Measurements from ENCODE around the gene KCNH1. TPM values are rescaled to one million over a fixed set of nuclear protein-coding genes. Genes with fewer than 3 reads are reported as not detected.

Gene KCNH1
- polyA plus RNA-seq, 1 donor from 2014 or later: 3.9 TPM

DNA sequence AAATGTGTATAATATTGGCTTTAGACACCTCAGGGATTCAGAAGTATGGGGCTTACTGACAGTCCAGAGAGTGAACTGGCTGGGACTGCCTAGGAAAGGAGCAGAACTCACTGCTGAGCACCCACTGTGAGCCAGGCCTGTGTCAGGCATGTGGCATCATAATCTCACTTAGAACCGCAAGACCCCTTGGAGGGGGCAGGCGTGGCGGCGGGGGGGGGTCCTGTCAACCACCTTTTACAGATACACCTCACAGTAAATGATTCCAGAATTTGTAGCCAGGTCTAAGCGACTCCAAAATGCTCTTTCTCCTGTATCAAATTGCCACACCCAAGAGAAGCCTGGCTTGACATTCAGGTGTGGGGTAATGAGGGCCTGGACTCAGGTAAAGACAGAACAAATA is 235.5 kb downstream of the KCNH1 start:
- Histone ChIP-seq H3K27me3 (ENCODE audit: insufficient read depth, low read depth, low read length) (no peaks in the 10 kb centered on the region), H3K79me2 (replicated peaks; ENCODE audit: insufficient read depth, low read length) (no peaks in the 10 kb centered on the region), H3F3A (ENCODE audit: insufficient read depth, low read length, poor library complexity, severe bottlenecking) (no peaks in the 10 kb centered on the region), H3K9me3 (ENCODE audit: low read length) (no peaks in the 10 kb centered on the region), H3K27ac (ENCODE audit: low read length) (no peak overlapping the region), H4K20me1 (ENCODE audit: insufficient read depth) (no peaks in the 10 kb centered on the region), H3K36me3 (ENCODE audit: insufficient read depth, low read length) (no peaks in the 10 kb centered on the region), H3K4me2 (ENCODE audit: low read length) (no peak overlapping the region), H2AFZ (ENCODE audit: low read depth, low read length) (no peak overlapping the region), H3K9me2 (ENCODE audit: insufficient read depth, low read length) (no peaks in the 10 kb centered on the region), H3K9ac (ENCODE audit: low read length) (no peak overlapping the region), H3K4me3 (ENCODE audit: low read length) (no peak overlapping the region)
- TF ChIP-seq SMC3 (conservative IDR thresholded peaks at IDR 0.05; ENCODE audit: poor library complexity) (no peak), TAF1 (IDR thresholded peaks at IDR 0.05; ENCODE audit: low read depth) (no peak), EP300 (conservative IDR thresholded peaks at IDR 0.05; ENCODE audit: poor library complexity, severe bottlenecking) (no peak)
- TF ChIP-seq, protein P1, sequence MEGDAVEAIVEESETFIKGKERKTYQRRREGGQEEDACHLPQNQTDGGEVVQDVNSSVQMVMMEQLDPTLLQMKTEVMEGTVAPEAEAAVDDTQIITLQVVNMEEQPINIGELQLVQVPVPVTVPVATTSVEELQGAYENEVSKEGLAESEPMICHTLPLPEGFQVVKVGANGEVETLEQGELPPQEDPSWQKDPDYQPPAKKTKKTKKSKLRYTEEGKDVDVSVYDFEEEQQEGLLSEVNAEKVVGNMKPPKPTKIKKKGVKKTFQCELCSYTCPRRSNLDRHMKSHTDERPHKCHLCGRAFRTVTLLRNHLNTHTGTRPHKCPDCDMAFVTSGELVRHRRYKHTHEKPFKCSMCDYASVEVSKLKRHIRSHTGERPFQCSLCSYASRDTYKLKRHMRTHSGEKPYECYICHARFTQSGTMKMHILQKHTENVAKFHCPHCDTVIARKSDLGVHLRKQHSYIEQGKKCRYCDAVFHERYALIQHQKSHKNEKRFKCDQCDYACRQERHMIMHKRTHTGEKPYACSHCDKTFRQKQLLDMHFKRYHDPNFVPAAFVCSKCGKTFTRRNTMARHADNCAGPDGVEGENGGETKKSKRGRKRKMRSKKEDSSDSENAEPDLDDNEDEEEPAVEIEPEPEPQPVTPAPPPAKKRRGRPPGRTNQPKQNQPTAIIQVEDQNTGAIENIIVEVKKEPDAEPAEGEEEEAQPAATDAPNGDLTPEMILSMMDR (IDR thresholded peaks at IDR 0.05; ENCODE audit: poor library complexity, severe bottlenecking): no peak

DNA sequence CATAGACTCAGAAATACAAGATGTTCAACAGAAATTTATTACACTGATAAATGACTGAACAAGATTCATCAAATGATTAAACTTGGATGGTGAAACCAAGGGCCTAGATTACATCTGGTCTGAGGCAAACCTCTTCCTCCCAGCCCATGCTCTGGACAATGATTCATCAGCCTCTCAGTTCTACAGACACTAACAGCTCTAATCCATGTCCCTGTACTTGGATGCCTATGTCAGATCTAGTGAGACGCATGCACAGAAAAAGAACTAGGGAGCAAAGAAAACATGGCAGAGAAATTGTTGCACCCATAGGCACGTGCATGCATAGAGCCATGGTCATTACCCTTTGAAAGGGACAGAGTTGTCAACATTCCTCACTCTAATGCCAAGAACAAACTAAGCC is 250.1 kb downstream of the KCNH1 start:
- no peaks in the 10 kb centered on the region for H3K79me2 ChIP-seq (replicated peaks; ENCODE audit: insufficient read depth, low read length)
- H3K27me3 ChIP-seq (ENCODE audit: insufficient read depth, low read depth, low read length): no peaks in the 10 kb centered on the region
- no peaks in the 10 kb centered on the region for H4K20me1 ChIP-seq (ENCODE audit: insufficient read depth)
- no peaks in the 10 kb centered on the region for H3K9me3 ChIP-seq (ENCODE audit: low read length)
- TF ChIP-seq POLR2AphosphoS5 (IDR thresholded peaks at IDR 0.05) (no peak), RAD21 (conservative IDR thresholded peaks at IDR 0.05) (no peak), TAF1 (IDR thresholded peaks at IDR 0.05; ENCODE audit: low read depth) (no peak), MXI1 (conservative IDR thresholded peaks at IDR 0.05; ENCODE audit: poor library complexity, severe bottlenecking) (no peak), EP300 (conservative IDR thresholded peaks at IDR 0.05; ENCODE audit: poor library complexity, severe bottlenecking) (no peak), EZH2 (IDR thresholded peaks at IDR 0.05; ENCODE audit: borderline replicate concordance, insufficient read depth, low read length, poor library complexity, severe bottlenecking) (no peak), SMC3 (conservative IDR thresholded peaks at IDR 0.05; ENCODE audit: poor library complexity) (no peak)
- TF ChIP-seq, protein P2, sequence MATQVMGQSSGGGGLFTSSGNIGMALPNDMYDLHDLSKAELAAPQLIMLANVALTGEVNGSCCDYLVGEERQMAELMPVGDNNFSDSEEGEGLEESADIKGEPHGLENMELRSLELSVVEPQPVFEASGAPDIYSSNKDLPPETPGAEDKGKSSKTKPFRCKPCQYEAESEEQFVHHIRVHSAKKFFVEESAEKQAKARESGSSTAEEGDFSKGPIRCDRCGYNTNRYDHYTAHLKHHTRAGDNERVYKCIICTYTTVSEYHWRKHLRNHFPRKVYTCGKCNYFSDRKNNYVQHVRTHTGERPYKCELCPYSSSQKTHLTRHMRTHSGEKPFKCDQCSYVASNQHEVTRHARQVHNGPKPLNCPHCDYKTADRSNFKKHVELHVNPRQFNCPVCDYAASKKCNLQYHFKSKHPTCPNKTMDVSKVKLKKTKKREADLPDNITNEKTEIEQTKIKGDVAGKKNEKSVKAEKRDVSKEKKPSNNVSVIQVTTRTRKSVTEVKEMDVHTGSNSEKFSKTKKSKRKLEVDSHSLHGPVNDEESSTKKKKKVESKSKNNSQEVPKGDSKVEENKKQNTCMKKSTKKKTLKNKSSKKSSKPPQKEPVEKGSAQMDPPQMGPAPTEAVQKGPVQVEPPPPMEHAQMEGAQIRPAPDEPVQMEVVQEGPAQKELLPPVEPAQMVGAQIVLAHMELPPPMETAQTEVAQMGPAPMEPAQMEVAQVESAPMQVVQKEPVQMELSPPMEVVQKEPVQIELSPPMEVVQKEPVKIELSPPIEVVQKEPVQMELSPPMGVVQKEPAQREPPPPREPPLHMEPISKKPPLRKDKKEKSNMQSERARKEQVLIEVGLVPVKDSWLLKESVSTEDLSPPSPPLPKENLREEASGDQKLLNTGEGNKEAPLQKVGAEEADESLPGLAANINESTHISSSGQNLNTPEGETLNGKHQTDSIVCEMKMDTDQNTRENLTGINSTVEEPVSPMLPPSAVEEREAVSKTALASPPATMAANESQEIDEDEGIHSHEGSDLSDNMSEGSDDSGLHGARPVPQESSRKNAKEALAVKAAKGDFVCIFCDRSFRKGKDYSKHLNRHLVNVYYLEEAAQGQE (IDR thresholded peaks at IDR 0.05; ENCODE audit: borderline replicate concordance): no peak
- TF ChIP-seq, protein P1 (IDR thresholded peaks at IDR 0.05; ENCODE audit: poor library complexity, severe bottlenecking): no peak
- no peak overlapping the region for H2AFZ ChIP-seq (ENCODE audit: low read depth, low read length)
- H3K36me3 ChIP-seq (ENCODE audit: insufficient read depth, low read length): no peaks in the 10 kb centered on the region
- H3K4me2 ChIP-seq (ENCODE audit: low read length): no peak overlapping the region
- H3K4me3 ChIP-seq (ENCODE audit: low read length): no peak overlapping the region
- H3K9me2 ChIP-seq (ENCODE audit: insufficient read depth, low read length): no peaks in the 10 kb centered on the region
- no peaks in the 10 kb centered on the region for H3F3A ChIP-seq (ENCODE audit: insufficient read depth, low read length, poor library complexity, severe bottlenecking)
- no peak overlapping the region for H3K9ac ChIP-seq (ENCODE audit: low read length)
- no peak overlapping the region for H3K27ac ChIP-seq (ENCODE audit: low read length)

All from neural cell (in vitro differentiated cells).